HG03439 (cell line): ENCODE results near the gene ZNF236.
A peak's percentile ranks its signal among the peaks of the same experiment; 100 is the strongest.

Source experiments
- ATAC-seq: cut with Tn5 transposase; IDR thresholded peaks from one replicate; pipeline ENCODE4 v1.9.1; 2021; ENCODE audit warnings: mild to moderate bottlenecking, moderate library complexity; ENCODE audit not compliant: unreplicated experiment

Gene ZNF236

GRCh38 chr18:76905821-76906220 is 83.5 kb downstream of the ZNF236 start:
- ATAC-seq: no peak

- no peak for ATAC-seq
Measured at GRCh38 chr18:76908277-76908676, 85.9 kb downstream of the ZNF236 start.

- no peak for ATAC-seq
Measured at GRCh38 chr18:76909439-76909838, 87.1 kb downstream of the ZNF236 start.

GRCh38 chr18:76911440-76911839 is 89.1 kb downstream of the ZNF236 start:
- ATAC-seq: no peak

GRCh38 chr18:76913583-76913982 is 91.2 kb downstream of the ZNF236 start:
- no peak for ATAC-seq

- no peak for ATAC-seq
Measured at GRCh38 chr18:76914314-76914713, 92.0 kb downstream of the ZNF236 start.

- no peak for ATAC-seq
Measured at GRCh38 chr18:76914796-76915195, 92.4 kb downstream of the ZNF236 start.

- no peak for ATAC-seq
Measured at GRCh38 chr18:76915456-76915855, 93.1 kb downstream of the ZNF236 start.

GRCh38 chr18:76920974-76921373 is 98.6 kb downstream of the ZNF236 start:
- no peak for ATAC-seq

- peak; percentile 91 for ATAC-seq
Measured at GRCh38 chr18:76922107-76922506, 99.8 kb downstream of the ZNF236 start.

- no peak for ATAC-seq
Measured at GRCh38 chr18:76923485-76924085, 101.2 kb downstream of the ZNF236 start.

GRCh38 chr18:76925501-76925900 is 103.1 kb downstream of the ZNF236 start:
- ATAC-seq: no peak

- ATAC-seq: no peak
Measured at GRCh38 chr18:76927223-76927725, 104.9 kb downstream of the ZNF236 start.

GRCh38 chr18:76928179-76928868 is 106.0 kb downstream of the ZNF236 start:
- no peak for ATAC-seq

GRCh38 chr18:76931171-76931570 is 108.8 kb downstream of the ZNF236 start:
- ATAC-seq: no peak

- ATAC-seq: no peak
Measured at GRCh38 chr18:76932026-76932819, 109.9 kb downstream of the ZNF236 start.

GRCh38 chr18:76935722-76936337 is 113.5 kb downstream of the ZNF236 start:
- ATAC-seq: no peak

GRCh38 chr18:76936877-76937276 is 114.5 kb downstream of the ZNF236 start:
- no peak for ATAC-seq

- ATAC-seq: no peak
Measured at GRCh38 chr18:76937597-76937996, 115.2 kb downstream of the ZNF236 start.

GRCh38 chr18:76938619-76939018 is 116.3 kb downstream of the ZNF236 start:
- ATAC-seq: no peak

- ATAC-seq: no peak
Measured at GRCh38 chr18:76941284-76941683, 118.9 kb downstream of the ZNF236 start.
